ENCODE measurements around the gene CUL1. TPM values are rescaled to one million over a fixed set of nuclear protein-coding genes. Genes with fewer than 3 reads are reported as not detected.

The CUL1 gene
- total RNA-seq, 2 donors from 2014 or later, result 19.5 to 23.1 TPM

- no peak overlapping the region for H3K27ac ChIP-seq
- peaks cover 33% of the 10 kb centered on the region for H3K4me1 ChIP-seq
- H3K27me3 ChIP-seq, result no peaks in the 10 kb centered on the region
- no peak for TF ChIP-seq CTCF (IDR thresholded peaks at IDR 0.05)
- no peak for TF ChIP-seq POLR2A (IDR thresholded peaks at IDR 0.05)
- no peaks in the 10 kb centered on the region for H3K36me3 ChIP-seq (replicated peaks in 1 of 2; ENCODE audit: insufficient read depth in 1 of 2, low read depth in 2 of 2)
- no peaks in the 10 kb centered on the region for H3K9me3 ChIP-seq
- DNase-seq (no peak), ATAC-seq (no peak)
- 72 to 75% methylated on average over 2 of the region's 2 CpGs for WGBS, 2 donors
- no peak overlapping the region for H3K4me3 ChIP-seq
- intact Hi-C loops (cut with DNase I), result no loop called here
Measured at GRCh38 chr7:148714498-148714897, 15.8 kb downstream of the CUL1 start.

GRCh38 chr7:148715027-148715426, 16.3 kb downstream of the CUL1 start:
- Histone ChIP-seq H3K36me3 (replicated peaks in 1 of 2; ENCODE audit: insufficient read depth in 1 of 2, low read depth in 2 of 2) (no peaks in the 10 kb centered on the region), H3K4me3 (no peak overlapping the region), H3K27me3 (no peaks in the 10 kb centered on the region), H3K4me1 (peaks cover 38% of the 10 kb centered on the region), H3K9me3 (no peaks in the 10 kb centered on the region), H3K27ac (no peak overlapping the region)
- no peak for DNase-seq
- no peak for ATAC-seq
- TF ChIP-seq POLR2A (IDR thresholded peaks at IDR 0.05), result no peak
- TF ChIP-seq CTCF (IDR thresholded peaks at IDR 0.05), result no peak
- intact Hi-C loops (cut with DNase I), result no loop called here
- WGBS, 2 donors, result 85 to 89% methylated on average over 6 of the region's 6 CpGs

GRCh38 chr7:148717266-148717793, 18.6 kb downstream of the CUL1 start:
- peaks cover 43% of the 10 kb centered on the region for H3K4me1 ChIP-seq
- 93 to 94% methylated on average over 12 of the region's 12 CpGs for WGBS, 2 donors
- no peaks in the 10 kb centered on the region for H3K9me3 ChIP-seq

GRCh38 chr7:148718431-148718830, 19.7 kb downstream of the CUL1 start:
- WGBS, 2 donors, result 82 to 87% methylated on average over 3 of the region's 3 CpGs
- Histone ChIP-seq H3K4me3 (no peak overlapping the region), H3K27me3 (no peaks in the 10 kb centered on the region), H3K36me3 (replicated peaks in 1 of 2; ENCODE audit: insufficient read depth in 1 of 2, low read depth in 2 of 2) (no peaks in the 10 kb centered on the region), H3K4me1 (peaks cover 46% of the 10 kb centered on the region), H3K27ac (no peak overlapping the region), H3K9me3 (no peaks in the 10 kb centered on the region)
- TF ChIP-seq CTCF (IDR thresholded peaks at IDR 0.05), result no peak
- TF ChIP-seq POLR2A (IDR thresholded peaks at IDR 0.05), result no peak
- ATAC-seq (no peak), DNase-seq (no peak)
- intact Hi-C loops (cut with DNase I), result no loop called here

More at GRCh38 chr7:148717266-148717793, 18.6 kb downstream of the CUL1 start:
- no peaks in the 10 kb centered on the region for H3K27me3 ChIP-seq
- TF ChIP-seq CTCF (IDR thresholded peaks at IDR 0.05) (no peak), POLR2A (IDR thresholded peaks at IDR 0.05) (no peak)
- H3K36me3 ChIP-seq (replicated peaks in 1 of 2; ENCODE audit: insufficient read depth in 1 of 2, low read depth in 2 of 2), result no peaks in the 10 kb centered on the region
- intact Hi-C loops (cut with DNase I), result no loop called here
- H3K4me3 ChIP-seq, result no peak overlapping the region
- H3K27ac ChIP-seq, result no peak overlapping the region
- ATAC-seq, result no peak
- DNase-seq, result no peak

- ATAC-seq (no peak), DNase-seq (no peak)
- Histone ChIP-seq H3K9me3 (no peaks in the 10 kb centered on the region), H3K4me1 (peaks cover 50% of the 10 kb centered on the region), H3K4me3 (no peak overlapping the region), H3K36me3 (replicated peaks in 1 of 2; ENCODE audit: insufficient read depth in 1 of 2, low read depth in 2 of 2) (no peaks in the 10 kb centered on the region), H3K27me3 (no peaks in the 10 kb centered on the region), H3K27ac (no peak overlapping the region)
- intact Hi-C loops (cut with DNase I), result no loop called here
- 72 to 76% methylated on average over 5 of the region's 5 CpGs for WGBS, 2 donors
- TF ChIP-seq CTCF (IDR thresholded peaks at IDR 0.05) (no peak), POLR2A (IDR thresholded peaks at IDR 0.05) (no peak)
Measured at GRCh38 chr7:148719753-148720152, 21.1 kb downstream of the CUL1 start.

Measured in body of pancreas (tissue), 4 donors.